ENCODE results near the gene TTC29.
A peak's percentile ranks its signal among the peaks of the same experiment; 100 is the strongest.

The TTC29 gene, protein sequence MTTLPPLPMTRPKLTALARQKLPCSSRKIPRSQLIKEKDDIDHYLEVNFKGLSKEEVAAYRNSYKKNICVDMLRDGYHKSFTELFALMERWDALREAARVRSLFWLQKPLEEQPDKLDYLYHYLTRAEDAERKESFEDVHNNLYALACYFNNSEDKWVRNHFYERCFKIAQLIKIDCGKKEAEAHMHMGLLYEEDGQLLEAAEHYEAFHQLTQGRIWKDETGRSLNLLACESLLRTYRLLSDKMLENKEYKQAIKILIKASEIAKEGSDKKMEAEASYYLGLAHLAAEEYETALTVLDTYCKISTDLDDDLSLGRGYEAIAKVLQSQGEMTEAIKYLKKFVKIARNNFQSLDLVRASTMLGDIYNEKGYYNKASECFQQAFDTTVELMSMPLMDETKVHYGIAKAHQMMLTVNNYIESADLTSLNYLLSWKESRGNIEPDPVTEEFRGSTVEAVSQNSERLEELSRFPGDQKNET

GRCh38 chr4:146945556-146946374 lies at the start of gene TTC29:
TSS of gene TTC29 (minus strand) at chr4:146945864. CDS start at chr4:146939895, 5,969 bp downstream.
- peaks cover 5% of the 10 kb centered on the region for H3K4me1 ChIP-seq (ENCODE audit: control insufficient read depth, insufficient read depth, low read length)
- peaks cover 16% of the 10 kb centered on the region for H3K27me3 ChIP-seq (replicated peaks; ENCODE audit: control insufficient read depth, insufficient read depth, low read length)
- H3K36me3 ChIP-seq (ENCODE audit: control insufficient read depth, insufficient read depth, low read length, severe bottlenecking) = no peaks in the 10 kb centered on the region
- peak; percentile 98 for DNase-seq (ENCODE audit: low read depth)
- H3K9ac ChIP-seq (ENCODE audit: low read length) = peak within 1 kb of the TSS; percentile 65
- H3K4me3 ChIP-seq (ENCODE audit: low read length) = peak within 1 kb of the TSS; percentile 82
- H3K9me3 ChIP-seq (ENCODE audit: control insufficient read depth, low read length) = peaks cover under 1% of the 10 kb centered on the region

DNA sequence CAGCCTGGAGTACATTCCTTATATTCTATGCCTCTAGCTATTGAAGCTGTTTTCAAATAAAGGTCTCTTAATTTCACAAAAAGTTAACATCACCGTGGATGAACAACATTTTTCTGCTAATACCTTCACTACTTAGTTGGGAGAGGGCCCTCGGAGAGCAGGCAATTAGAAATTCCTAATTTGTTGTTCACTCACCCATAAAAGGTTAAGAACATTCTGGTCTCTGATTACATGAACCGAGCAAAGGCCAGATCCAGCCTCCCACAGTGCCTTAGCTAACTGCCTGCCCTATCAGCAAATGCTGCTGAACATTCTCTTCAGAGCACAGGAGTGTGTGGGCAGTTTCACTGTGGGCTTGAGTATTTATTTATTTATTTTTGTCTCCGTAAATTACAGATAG lies 36.0 kb upstream of the TTC29 start:
- Histone ChIP-seq H3K36me3 (ENCODE audit: control insufficient read depth, insufficient read depth, low read length, severe bottlenecking) (no peaks in the 10 kb centered on the region), H3K9ac (ENCODE audit: low read length) (no peak overlapping the region), H3K9me3 (ENCODE audit: control insufficient read depth, low read length) (no peaks in the 10 kb centered on the region), H3K4me3 (ENCODE audit: low read length) (no peak overlapping the region), H3K27me3 (replicated peaks; ENCODE audit: control insufficient read depth, insufficient read depth, low read length) (no peaks in the 10 kb centered on the region), H3K4me1 (ENCODE audit: control insufficient read depth, insufficient read depth, low read length) (peaks cover 6% of the 10 kb centered on the region)
- peak; percentile 48 for DNase-seq (ENCODE audit: low read depth)

DNA sequence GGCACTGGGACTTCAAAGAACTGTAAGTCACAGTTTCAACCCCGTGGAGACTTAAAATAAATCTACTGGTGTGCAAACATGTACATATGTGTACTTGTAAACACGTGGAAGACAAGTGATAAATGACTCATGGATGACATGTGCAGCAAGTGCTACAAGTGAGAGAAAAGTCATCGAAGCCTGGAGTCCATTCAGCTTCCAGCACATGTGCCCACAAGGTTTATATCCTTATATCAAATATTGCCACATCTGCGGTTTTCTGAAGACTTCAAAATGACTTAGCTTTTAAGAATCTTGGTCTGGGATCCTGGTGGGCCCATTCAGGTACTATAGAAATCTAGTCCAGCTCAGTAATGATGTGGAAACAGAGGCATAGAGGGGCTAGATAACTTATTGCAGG lies 33.0 kb upstream of the TTC29 start:
- Histone ChIP-seq H3K4me1 (ENCODE audit: control insufficient read depth, insufficient read depth, low read length) (peaks cover 6% of the 10 kb centered on the region), H3K27me3 (replicated peaks; ENCODE audit: control insufficient read depth, insufficient read depth, low read length) (no peaks in the 10 kb centered on the region), H3K36me3 (ENCODE audit: control insufficient read depth, insufficient read depth, low read length, severe bottlenecking) (no peaks in the 10 kb centered on the region), H3K9ac (ENCODE audit: low read length) (no peak overlapping the region), H3K9me3 (ENCODE audit: control insufficient read depth, low read length) (no peaks in the 10 kb centered on the region), H3K4me3 (ENCODE audit: low read length) (no peak overlapping the region)
- DNase-seq (ENCODE audit: low read depth) = no peak

- DNase-seq (ENCODE audit: low read depth) = no peak
- no peaks in the 10 kb centered on the region for H3K27me3 ChIP-seq (replicated peaks; ENCODE audit: control insufficient read depth, insufficient read depth, low read length)
- H3K9me3 ChIP-seq (ENCODE audit: control insufficient read depth, low read length) = no peaks in the 10 kb centered on the region
- H3K4me3 ChIP-seq (ENCODE audit: low read length) = no peak overlapping the region
- H3K36me3 ChIP-seq (ENCODE audit: control insufficient read depth, insufficient read depth, low read length, severe bottlenecking) = no peaks in the 10 kb centered on the region
- H3K4me1 ChIP-seq (ENCODE audit: control insufficient read depth, insufficient read depth, low read length) = no peaks in the 10 kb centered on the region
- no peak overlapping the region for H3K9ac ChIP-seq (ENCODE audit: low read length)
Observed at GRCh38 chr4:146976145-146976544, 30.5 kb upstream of the TTC29 start.

DNA sequence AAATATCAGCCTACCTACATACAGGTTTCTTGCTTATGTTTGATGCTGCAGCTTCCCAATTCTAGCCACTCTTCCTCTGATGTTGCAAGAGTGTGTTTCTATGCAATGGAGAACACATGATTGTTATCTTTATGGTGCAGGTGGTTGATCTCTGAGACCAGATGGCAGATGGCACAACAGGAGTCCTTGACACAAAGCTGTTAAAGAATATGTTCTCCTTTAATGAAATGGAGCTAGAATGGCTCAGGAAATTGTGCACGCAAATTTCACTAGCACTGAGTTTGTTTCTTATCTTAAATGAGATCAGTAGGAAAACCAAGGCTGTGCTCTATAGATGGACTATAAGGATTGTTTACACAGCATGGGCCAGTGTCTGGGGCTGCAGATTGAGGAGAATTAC lies 29.9 kb upstream of the TTC29 start:
- H3K36me3 ChIP-seq (ENCODE audit: control insufficient read depth, insufficient read depth, low read length, severe bottlenecking) = no peaks in the 10 kb centered on the region
- no peak overlapping the region for H3K4me3 ChIP-seq (ENCODE audit: low read length)
- no peak overlapping the region for H3K9ac ChIP-seq (ENCODE audit: low read length)
- no peaks in the 10 kb centered on the region for H3K27me3 ChIP-seq (replicated peaks; ENCODE audit: control insufficient read depth, insufficient read depth, low read length)
- no peaks in the 10 kb centered on the region for H3K4me1 ChIP-seq (ENCODE audit: control insufficient read depth, insufficient read depth, low read length)
- DNase-seq (ENCODE audit: low read depth) = no peak
- H3K9me3 ChIP-seq (ENCODE audit: control insufficient read depth, low read length) = no peaks in the 10 kb centered on the region

DNA sequence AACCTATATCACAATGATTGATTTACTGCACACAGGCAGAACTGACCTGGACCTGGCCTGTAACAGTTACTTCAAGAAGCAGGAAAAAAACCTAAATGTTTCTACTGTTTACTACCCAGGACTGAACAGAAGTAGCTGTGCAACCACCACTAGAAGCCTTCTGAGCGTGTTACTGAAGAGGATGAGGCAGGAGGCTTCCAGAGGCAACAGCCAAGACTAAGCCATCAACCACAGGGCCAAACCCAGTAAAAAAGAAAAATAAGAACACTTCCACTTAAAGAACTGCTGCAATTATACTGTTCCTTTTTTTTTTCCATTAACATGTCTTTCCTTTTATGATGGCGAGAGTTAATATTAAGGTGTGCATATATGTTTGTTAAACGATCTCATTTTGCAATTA lies 29.4 kb upstream of the TTC29 start:
- no peak for DNase-seq (ENCODE audit: low read depth)
- H3K36me3 ChIP-seq (ENCODE audit: control insufficient read depth, insufficient read depth, low read length, severe bottlenecking) = no peaks in the 10 kb centered on the region
- H3K4me1 ChIP-seq (ENCODE audit: control insufficient read depth, insufficient read depth, low read length) = no peaks in the 10 kb centered on the region
- no peak overlapping the region for H3K4me3 ChIP-seq (ENCODE audit: low read length)
- H3K27me3 ChIP-seq (replicated peaks; ENCODE audit: control insufficient read depth, insufficient read depth, low read length) = no peaks in the 10 kb centered on the region
- no peaks in the 10 kb centered on the region for H3K9me3 ChIP-seq (ENCODE audit: control insufficient read depth, low read length)
- H3K9ac ChIP-seq (ENCODE audit: low read length) = no peak overlapping the region

DNA sequence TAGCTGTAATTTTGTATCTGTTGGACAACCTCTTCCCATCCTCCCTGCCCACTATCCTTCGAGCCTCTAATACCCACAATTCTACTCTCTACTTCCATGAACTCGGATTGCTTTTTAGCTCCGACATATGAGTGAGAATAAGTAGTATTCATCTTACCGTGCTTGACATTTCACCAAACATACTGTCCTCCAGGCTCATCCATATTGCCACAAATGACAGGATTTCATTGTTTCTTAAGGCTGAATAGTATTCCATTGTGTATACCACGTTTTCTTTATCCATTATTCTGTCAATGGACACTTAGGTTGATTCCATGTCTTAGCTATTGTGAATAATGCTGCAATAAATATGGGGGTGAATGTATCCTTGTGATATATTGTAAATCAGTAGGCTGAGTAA lies 26.4 kb upstream of the TTC29 start:
- no peaks in the 10 kb centered on the region for H3K36me3 ChIP-seq (ENCODE audit: control insufficient read depth, insufficient read depth, low read length, severe bottlenecking)
- no peak for DNase-seq (ENCODE audit: low read depth)
- no peaks in the 10 kb centered on the region for H3K9me3 ChIP-seq (ENCODE audit: control insufficient read depth, low read length)
- no peak overlapping the region for H3K4me3 ChIP-seq (ENCODE audit: low read length)
- H3K27me3 ChIP-seq (replicated peaks; ENCODE audit: control insufficient read depth, insufficient read depth, low read length) = no peaks in the 10 kb centered on the region
- H3K9ac ChIP-seq (ENCODE audit: low read length) = no peak overlapping the region
- no peaks in the 10 kb centered on the region for H3K4me1 ChIP-seq (ENCODE audit: control insufficient read depth, insufficient read depth, low read length)

GRCh38 chr4:146969126-146969525 lies 23.5 kb upstream of the TTC29 start:
- Histone ChIP-seq H3K9ac (ENCODE audit: low read length) (no peak overlapping the region), H3K27me3 (replicated peaks; ENCODE audit: control insufficient read depth, insufficient read depth, low read length) (no peaks in the 10 kb centered on the region), H3K4me1 (ENCODE audit: control insufficient read depth, insufficient read depth, low read length) (no peaks in the 10 kb centered on the region), H3K9me3 (ENCODE audit: control insufficient read depth, low read length) (no peaks in the 10 kb centered on the region), H3K4me3 (ENCODE audit: low read length) (no peak overlapping the region), H3K36me3 (ENCODE audit: control insufficient read depth, insufficient read depth, low read length, severe bottlenecking) (no peaks in the 10 kb centered on the region)
- DNase-seq (ENCODE audit: low read depth) = no peak

GRCh38 chr4:146960634-146961033 lies 15.0 kb upstream of the TTC29 start:
- Histone ChIP-seq H3K36me3 (ENCODE audit: control insufficient read depth, insufficient read depth, low read length, severe bottlenecking) (no peaks in the 10 kb centered on the region), H3K9me3 (ENCODE audit: control insufficient read depth, low read length) (no peaks in the 10 kb centered on the region), H3K4me3 (ENCODE audit: low read length) (no peak overlapping the region), H3K4me1 (ENCODE audit: control insufficient read depth, insufficient read depth, low read length) (no peaks in the 10 kb centered on the region), H3K27me3 (replicated peaks; ENCODE audit: control insufficient read depth, insufficient read depth, low read length) (no peaks in the 10 kb centered on the region), H3K9ac (ENCODE audit: low read length) (no peak overlapping the region)
- DNase-seq (ENCODE audit: low read depth) = no peak

GRCh38 chr4:146959692-146960091 lies 14.0 kb upstream of the TTC29 start:
- Histone ChIP-seq H3K4me1 (ENCODE audit: control insufficient read depth, insufficient read depth, low read length) (no peaks in the 10 kb centered on the region), H3K9me3 (ENCODE audit: control insufficient read depth, low read length) (no peaks in the 10 kb centered on the region), H3K27me3 (replicated peaks; ENCODE audit: control insufficient read depth, insufficient read depth, low read length) (no peaks in the 10 kb centered on the region), H3K9ac (ENCODE audit: low read length) (no peak overlapping the region), H3K36me3 (ENCODE audit: control insufficient read depth, insufficient read depth, low read length, severe bottlenecking) (no peaks in the 10 kb centered on the region), H3K4me3 (ENCODE audit: low read length) (no peak overlapping the region)
- DNase-seq (ENCODE audit: low read depth) = peak; percentile 45

DNA sequence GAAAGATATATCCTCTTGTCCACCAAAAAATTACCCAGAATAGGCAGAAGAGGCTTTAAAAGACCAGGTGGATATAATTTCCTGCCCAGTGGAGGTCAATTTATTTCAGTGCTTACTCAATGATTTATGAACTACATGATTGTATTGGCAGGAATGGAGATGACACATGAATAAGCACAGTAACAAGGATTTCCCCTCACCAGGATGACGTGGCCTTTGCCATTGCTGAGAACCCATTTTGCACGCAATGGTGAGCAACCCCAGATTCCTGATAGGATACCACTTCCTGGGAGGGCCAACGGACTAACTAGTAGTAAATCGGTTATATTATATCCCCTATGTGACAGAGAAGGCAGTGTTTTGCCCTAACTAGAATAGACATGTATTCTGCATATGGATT lies 11.6 kb upstream of the TTC29 start:
- H3K4me1 ChIP-seq (ENCODE audit: control insufficient read depth, insufficient read depth, low read length) = no peaks in the 10 kb centered on the region
- DNase-seq (ENCODE audit: low read depth) = peak; percentile 57
- H3K36me3 ChIP-seq (ENCODE audit: control insufficient read depth, insufficient read depth, low read length, severe bottlenecking) = no peaks in the 10 kb centered on the region
- H3K4me3 ChIP-seq (ENCODE audit: low read length) = no peak overlapping the region
- no peaks in the 10 kb centered on the region for H3K27me3 ChIP-seq (replicated peaks; ENCODE audit: control insufficient read depth, insufficient read depth, low read length)
- no peaks in the 10 kb centered on the region for H3K9me3 ChIP-seq (ENCODE audit: control insufficient read depth, low read length)
- no peak overlapping the region for H3K9ac ChIP-seq (ENCODE audit: low read length)

Measured in adipocyte (in vitro differentiated cells).